ENCODE measurements around the gene MTIF2.

The MTIF2 gene

DNA sequence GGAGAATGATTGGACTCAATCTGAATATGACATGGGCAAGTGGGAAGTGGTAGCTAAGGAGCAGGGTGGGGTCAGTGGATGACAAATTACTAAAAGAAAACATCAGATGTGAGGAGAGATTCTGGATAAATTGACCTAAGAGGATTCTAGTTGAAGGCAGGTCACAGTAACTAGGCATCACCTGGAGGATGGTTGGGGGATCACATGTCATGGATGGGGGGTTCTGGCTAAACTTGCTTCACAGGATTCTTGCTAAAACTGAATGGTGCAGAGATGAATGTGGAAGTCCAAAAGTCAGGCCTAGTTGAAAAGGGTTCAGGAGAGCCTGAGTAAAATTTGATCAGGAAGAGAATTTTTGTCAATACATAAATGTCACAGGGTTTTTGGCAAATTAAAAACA lies 55.2 kb downstream of the MTIF2 start:
- Histone ChIP-seq H3K4me3 (ENCODE audit: low read depth, low read length) (no peak overlapping the region), H2AK5ac (ENCODE audit: low read length) (no peak overlapping the region), H3K14ac (ENCODE audit: low read length) (no peak overlapping the region), H3K4ac (ENCODE audit: low read depth, low read length) (no peak overlapping the region), H3K4me1 (ENCODE audit: control insufficient read depth in 1 of 2, insufficient read depth in 2 of 2, low read length in 2 of 2) (peaks cover 0 to 3% of the 10 kb centered on the region in 2 experiments), H3K36me3 (ENCODE audit: control insufficient read depth in 1 of 2, insufficient read depth in 2 of 2, low read length in 2 of 2) (peaks cover 0 to 8% of the 10 kb centered on the region in 2 experiments), H4K12ac (ENCODE audit: low read depth, low read length) (no peak overlapping the region), H4K91ac (ENCODE audit: low read depth, low read length) (no peak overlapping the region), H2BK120ac (ENCODE audit: insufficient read depth, low read length, poor library complexity) (no peak overlapping the region), H3K4me2 (ENCODE audit: low read length) (no peak overlapping the region), H3K27ac (ENCODE audit: low read depth, low read length) (no peak overlapping the region), H3K9me3 (ENCODE audit: insufficient read depth, low read depth, low read length) (no peaks in the 10 kb centered on the region), H2BK5ac (ENCODE audit: low read depth, low read length, poor library complexity) (no peak overlapping the region), H3K23ac (ENCODE audit: low read length) (no peak overlapping the region), H3K79me1 (ENCODE audit: low read length) (no peaks in the 10 kb centered on the region), H2AFZ (ENCODE audit: insufficient read depth, low read length, poor library complexity) (no peak overlapping the region), H3K27me3 (ENCODE audit: insufficient read depth, low read length) (no peaks in the 10 kb centered on the region), H3K9ac (ENCODE audit: low read length) (no peak overlapping the region), H3K79me2 (ENCODE audit: control insufficient read depth, insufficient read depth, low read length, poor library complexity) (no peaks in the 10 kb centered on the region), H2BK12ac (ENCODE audit: low read length) (no peak overlapping the region), H4K8ac (ENCODE audit: low read depth, low read length) (no peak overlapping the region), H3K18ac (ENCODE audit: low read length) (no peak overlapping the region)
- no peak for DNase-seq

DNA sequence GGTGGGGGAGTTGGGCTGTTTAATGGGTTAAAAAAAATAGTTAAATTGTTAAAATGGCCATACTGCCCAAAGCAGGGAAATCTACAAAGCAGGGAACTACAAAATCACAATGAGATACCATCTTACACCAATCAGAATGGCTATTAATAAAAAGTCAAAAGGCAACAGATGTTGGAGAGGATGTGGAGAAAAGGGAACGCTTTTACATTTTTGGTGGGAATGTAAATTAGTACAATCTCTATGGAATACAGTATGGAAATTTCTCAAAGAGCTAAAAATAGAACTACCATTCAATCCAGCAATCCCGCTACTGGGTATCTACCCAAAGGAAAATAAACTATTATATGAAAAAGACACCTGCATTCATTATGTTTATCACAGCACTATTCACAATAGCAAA lies 64.1 kb downstream of the MTIF2 start:
- no CpG with 5 or more reads among the region's 2 CpGs for WGBS (ENCODE audit: extremely low coverage, insufficient coverage, insufficient read length)
- Histone ChIP-seq H3K9me3 (ENCODE audit: insufficient read depth, low read depth, low read length) (no peaks in the 10 kb centered on the region), H3K4me2 (ENCODE audit: low read length) (no peak overlapping the region), H2BK5ac (ENCODE audit: low read depth, low read length, poor library complexity) (no peak overlapping the region), H3K4me1 (ENCODE audit: control insufficient read depth in 1 of 2, insufficient read depth in 2 of 2, low read length in 2 of 2) (no peaks in the 10 kb centered on the region), H2BK120ac (ENCODE audit: insufficient read depth, low read length, poor library complexity) (no peak overlapping the region), H4K8ac (ENCODE audit: low read depth, low read length) (no peak overlapping the region), H4K91ac (ENCODE audit: low read depth, low read length) (no peak overlapping the region), H3K9ac (ENCODE audit: low read length) (no peak overlapping the region), H3K27me3 (ENCODE audit: insufficient read depth, low read length) (no peaks in the 10 kb centered on the region), H3K27ac (ENCODE audit: low read depth, low read length) (no peak overlapping the region), H3K18ac (ENCODE audit: low read length) (no peak overlapping the region), H3K23ac (ENCODE audit: low read length) (no peak overlapping the region), H2AFZ (ENCODE audit: insufficient read depth, low read length, poor library complexity) (no peak overlapping the region), H3K4me3 (ENCODE audit: low read depth, low read length) (no peak overlapping the region), H3K14ac (ENCODE audit: low read length) (no peak overlapping the region), H3K79me2 (ENCODE audit: control insufficient read depth, insufficient read depth, low read length, poor library complexity) (no peaks in the 10 kb centered on the region), H3K36me3 (ENCODE audit: control insufficient read depth in 1 of 2, insufficient read depth in 2 of 2, low read length in 2 of 2) (peaks cover 5 to 9% of the 10 kb centered on the region in 2 experiments), H2BK12ac (ENCODE audit: low read length) (no peak overlapping the region), H3K79me1 (ENCODE audit: low read length) (no peaks in the 10 kb centered on the region), H2AK5ac (ENCODE audit: low read length) (no peak overlapping the region), H4K12ac (ENCODE audit: low read depth, low read length) (no peak overlapping the region), H3K4ac (ENCODE audit: low read depth, low read length) (no peak overlapping the region)
- no peak for DNase-seq

DNA sequence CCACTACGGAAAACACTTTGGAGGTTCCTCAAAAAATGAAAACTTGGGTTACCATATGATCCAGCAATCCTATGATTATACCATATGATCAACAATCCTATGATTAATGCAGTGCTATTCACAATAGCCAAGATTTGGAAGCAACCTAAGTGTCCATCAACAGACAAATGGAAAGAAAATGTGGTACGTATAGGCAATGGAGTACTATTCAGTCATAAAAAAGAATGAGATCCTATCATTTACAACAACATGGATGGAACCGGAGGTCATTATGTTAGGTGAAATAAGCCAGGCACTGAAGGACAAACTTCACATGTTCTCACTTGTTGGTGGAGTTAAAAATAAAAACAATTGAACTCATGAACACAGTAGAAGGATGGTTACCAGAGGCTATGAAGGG lies 64.5 kb downstream of the MTIF2 start:
- Histone ChIP-seq H2BK12ac (ENCODE audit: low read length) (no peak overlapping the region), H3K36me3 (ENCODE audit: control insufficient read depth in 1 of 2, insufficient read depth in 2 of 2, low read length in 2 of 2) (peaks cover 5 to 11% of the 10 kb centered on the region in 2 experiments), H3K4me1 (ENCODE audit: control insufficient read depth in 1 of 2, insufficient read depth in 2 of 2, low read length in 2 of 2) (no peaks in the 10 kb centered on the region), H3K27ac (ENCODE audit: low read depth, low read length) (no peak overlapping the region), H3K14ac (ENCODE audit: low read length) (no peak overlapping the region), H3K4me3 (ENCODE audit: low read depth, low read length) (no peak overlapping the region), H2BK5ac (ENCODE audit: low read depth, low read length, poor library complexity) (no peak overlapping the region), H3K4ac (ENCODE audit: low read depth, low read length) (no peak overlapping the region), H3K23ac (ENCODE audit: low read length) (no peak overlapping the region), H3K9me3 (ENCODE audit: insufficient read depth, low read depth, low read length) (no peaks in the 10 kb centered on the region), H4K8ac (ENCODE audit: low read depth, low read length) (no peak overlapping the region), H2AK5ac (ENCODE audit: low read length) (no peak overlapping the region), H3K27me3 (ENCODE audit: insufficient read depth, low read length) (no peaks in the 10 kb centered on the region), H4K91ac (ENCODE audit: low read depth, low read length) (no peak overlapping the region), H2BK120ac (ENCODE audit: insufficient read depth, low read length, poor library complexity) (no peak overlapping the region), H4K12ac (ENCODE audit: low read depth, low read length) (no peak overlapping the region), H3K79me1 (ENCODE audit: low read length) (no peaks in the 10 kb centered on the region), H3K18ac (ENCODE audit: low read length) (no peak overlapping the region), H3K9ac (ENCODE audit: low read length) (no peak overlapping the region), H3K4me2 (ENCODE audit: low read length) (no peak overlapping the region), H3K79me2 (ENCODE audit: control insufficient read depth, insufficient read depth, low read length, poor library complexity) (no peaks in the 10 kb centered on the region), H2AFZ (ENCODE audit: insufficient read depth, low read length, poor library complexity) (no peak overlapping the region)
- no CpG with 5 or more reads among the region's 3 CpGs for WGBS (ENCODE audit: extremely low coverage, insufficient coverage, insufficient read length)
- no peak for DNase-seq

DNA sequence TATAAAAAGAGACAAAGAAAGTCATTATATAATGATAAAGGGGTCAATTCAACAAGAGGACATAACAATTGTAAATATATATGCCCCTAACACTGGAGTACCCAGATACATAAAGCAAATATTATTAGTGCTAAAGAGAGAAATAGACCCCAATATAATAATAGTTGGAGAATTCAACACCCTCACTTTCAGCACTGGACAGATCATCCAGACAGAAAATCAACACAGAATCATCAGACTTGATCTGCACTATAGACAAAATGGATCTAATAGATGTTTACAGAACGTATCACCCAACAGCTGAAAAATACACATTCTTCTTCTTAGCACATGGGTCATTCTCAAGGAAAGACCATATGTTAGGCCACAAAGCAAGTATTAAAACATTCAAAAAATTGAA lies 68.6 kb downstream of the MTIF2 start:
- Histone ChIP-seq H3K79me2 (ENCODE audit: control insufficient read depth, insufficient read depth, low read length, poor library complexity) (no peaks in the 10 kb centered on the region), H2BK120ac (ENCODE audit: insufficient read depth, low read length, poor library complexity) (no peak overlapping the region), H4K8ac (ENCODE audit: low read depth, low read length) (no peak overlapping the region), H3K4me3 (ENCODE audit: low read depth, low read length) (no peak overlapping the region), H3K27ac (ENCODE audit: low read depth, low read length) (no peak overlapping the region), H3K18ac (ENCODE audit: low read length) (no peak overlapping the region), H3K9ac (ENCODE audit: low read length) (no peak overlapping the region), H3K4me1 (ENCODE audit: control insufficient read depth in 1 of 2, insufficient read depth in 2 of 2, low read length in 2 of 2) (no peaks in the 10 kb centered on the region), H4K12ac (ENCODE audit: low read depth, low read length) (no peak overlapping the region), H2BK5ac (ENCODE audit: low read depth, low read length, poor library complexity) (no peak overlapping the region), H3K4me2 (ENCODE audit: low read length) (no peak overlapping the region), H3K14ac (ENCODE audit: low read length) (no peak overlapping the region), H2AFZ (ENCODE audit: insufficient read depth, low read length, poor library complexity) (no peak overlapping the region), H3K27me3 (ENCODE audit: insufficient read depth, low read length) (no peaks in the 10 kb centered on the region), H2BK12ac (ENCODE audit: low read length) (no peak overlapping the region), H3K23ac (ENCODE audit: low read length) (no peak overlapping the region), H3K36me3 (ENCODE audit: control insufficient read depth in 1 of 2, insufficient read depth in 2 of 2, low read length in 2 of 2) (peaks cover 8 to 15% of the 10 kb centered on the region in 2 experiments), H2AK5ac (ENCODE audit: low read length) (no peak overlapping the region), H3K4ac (ENCODE audit: low read depth, low read length) (no peak overlapping the region), H3K79me1 (ENCODE audit: low read length) (no peaks in the 10 kb centered on the region), H4K91ac (ENCODE audit: low read depth, low read length) (no peak overlapping the region), H3K9me3 (ENCODE audit: insufficient read depth, low read depth, low read length) (no peaks in the 10 kb centered on the region)
- no CpG with 5 or more reads among the region's 1 CpG for WGBS (ENCODE audit: extremely low coverage, insufficient coverage, insufficient read length)
- no peak for DNase-seq

Data from trophoblast cell (in vitro differentiated cells and primary cell).